H1 (cell line): ENCODE measurements around the gene CCBE1. TPM values are rescaled to one million over a fixed set of nuclear protein-coding genes. Genes with fewer than 3 reads are reported as not detected.

ENCODE experiments used
- RXRA ChIP-seq: IDR thresholded peaks from 2 replicates; pipeline ENCODE4 v1.6.1; 2011; ENCODE audit warnings: low read depth, mild to moderate bottlenecking, low read length, moderate library complexity; ENCODE audit not compliant: insufficient read depth
- SIN3A ChIP-seq, 2 experiments: IDR thresholded peaks in 1 of 2; conservative IDR thresholded peaks in 1 of 2; 2 replicates each; pipeline ENCODE4 v1.6.1; 2011 to 2012; ENCODE audit warnings: low read length in 2 of 2, improper control_type of control experiment in 1 of 2, low read depth in 1 of 2, mild to moderate bottlenecking in 1 of 2
- SP4 ChIP-seq: IDR thresholded peaks from 2 replicates; pipeline ENCODE4 v1.6.1; 2012; ENCODE audit warnings: low read length, inconsistent platforms
- TBP ChIP-seq: IDR thresholded peaks from 2 replicates; pipeline ENCODE4 v1.6.1; 2011; ENCODE audit warnings: low read depth, low read length, improper control_type of control experiment
- polyA plus RNA-seq, 7 experiments: library from polyadenylated mRNA; depleted of rRNA in 3 of 7; stranded (reverse) in 5 of 7; unstranded in 2 of 7; fragments of >200 nt in 5 of 7; fragments of 200-250 nt in 2 of 7; gene quantifications; 1 replicate in 5 of 7; 2 replicates in 1 of 7; 4 replicates in 1 of 7; pipeline versions ENCODE4 v1.2.1 to v1.2.3, GENCODE V29; 2011 to 2013; ENCODE audit warnings: missing spikeins in 2 of 7, mixed read lengths in 2 of 7
- total RNA-seq: library from RNA; stranded (reverse); fragmentation: NEBNext Ultra II Directional; extraction: Animal tissue kit (Norgen Biotek cat#: 25700); gene quantifications from 2 replicates; pipeline ENCODE4 v1.2.1, GENCODE V29; 2021
- TF ChIP-seq, protein P1 (sequence below): IDR thresholded peaks from 2 replicates; pipeline ENCODE4 v1.6.1; 2012; ENCODE audit warnings: inconsistent platforms

CCBE1 gene
- total and polyA plus RNA-seq, 2 of the 8 experiments (the other 6 are each of a cell fraction or from before 2014, with no cell fraction given) = 2.1 to 2.6 TPM

DNA sequence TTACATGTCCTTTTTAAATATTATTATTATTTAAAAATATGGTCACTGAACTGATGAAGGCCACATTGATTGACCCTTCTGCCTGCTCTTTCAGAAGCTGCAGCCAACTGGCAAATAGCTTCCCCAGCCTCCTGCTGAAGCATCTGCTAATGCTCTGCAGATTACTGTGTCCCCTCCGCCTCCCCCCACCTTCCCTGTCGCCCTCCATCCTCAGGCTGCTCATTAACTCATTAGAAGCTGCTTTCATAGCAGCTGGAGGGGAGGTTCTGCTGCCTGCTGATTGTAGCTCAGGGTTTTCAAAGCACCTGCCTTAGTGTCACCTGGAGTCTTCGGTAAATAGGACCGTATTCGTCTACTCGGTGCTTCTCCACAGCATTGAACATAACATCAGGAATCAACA, 313.4 kb downstream of the CCBE1 start (continued):
- TF ChIP-seq, protein P1, sequence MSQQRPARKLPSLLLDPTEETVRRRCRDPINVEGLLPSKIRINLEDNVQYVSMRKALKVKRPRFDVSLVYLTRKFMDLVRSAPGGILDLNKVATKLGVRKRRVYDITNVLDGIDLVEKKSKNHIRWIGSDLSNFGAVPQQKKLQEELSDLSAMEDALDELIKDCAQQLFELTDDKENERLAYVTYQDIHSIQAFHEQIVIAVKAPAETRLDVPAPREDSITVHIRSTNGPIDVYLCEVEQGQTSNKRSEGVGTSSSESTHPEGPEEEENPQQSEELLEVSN = no peak
- no peak for TF ChIP-seq SP4
- no peak for TF ChIP-seq RXRA
- no peak for TF ChIP-seq SIN3A (conservative IDR thresholded peaks at IDR 0.05 in 1 of 2, IDR thresholded peaks at IDR 0.05 in 1 of 2; ENCODE audit: low read depth in 1 of 2, low read length in 2 of 2)
- TF ChIP-seq TBP = no peak
- TF ChIP-seq, all 59 proteins: peak for 0
